ENCODE data around the gene BEND6. TPM values are rescaled to one million over a fixed set of nuclear protein-coding genes. Genes with fewer than 3 reads are reported as not detected.

Gene BEND6
- total RNA-seq, 2 donors from 2014 or later: 0.26 TPM; not detected in 1

DNA sequence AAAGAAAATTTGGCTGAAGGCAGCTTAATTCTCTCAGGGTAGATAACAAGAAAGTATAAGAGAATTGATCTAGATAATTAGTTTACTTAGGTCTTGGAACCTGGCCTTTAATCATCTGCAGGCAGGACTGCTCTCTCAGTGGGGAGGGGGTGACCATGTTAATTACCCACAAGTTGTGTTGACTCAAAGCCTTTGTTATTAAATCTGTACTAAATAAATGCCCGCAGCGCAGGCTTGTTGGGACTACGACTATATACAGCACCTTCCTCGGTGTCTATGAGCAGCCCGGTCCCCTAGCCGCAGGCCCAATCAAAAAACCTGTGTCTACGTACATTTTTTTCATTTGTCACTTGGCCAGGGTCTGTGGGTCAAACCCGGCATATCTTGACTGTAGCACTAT, 119.5 kb downstream of the BEND6 start:
- intact Hi-C loops (cut with DNase I): no loop called here
- no peak for TF ChIP-seq POLR2A (IDR thresholded peaks at IDR 0.05)
- TF ChIP-seq, protein P1, sequence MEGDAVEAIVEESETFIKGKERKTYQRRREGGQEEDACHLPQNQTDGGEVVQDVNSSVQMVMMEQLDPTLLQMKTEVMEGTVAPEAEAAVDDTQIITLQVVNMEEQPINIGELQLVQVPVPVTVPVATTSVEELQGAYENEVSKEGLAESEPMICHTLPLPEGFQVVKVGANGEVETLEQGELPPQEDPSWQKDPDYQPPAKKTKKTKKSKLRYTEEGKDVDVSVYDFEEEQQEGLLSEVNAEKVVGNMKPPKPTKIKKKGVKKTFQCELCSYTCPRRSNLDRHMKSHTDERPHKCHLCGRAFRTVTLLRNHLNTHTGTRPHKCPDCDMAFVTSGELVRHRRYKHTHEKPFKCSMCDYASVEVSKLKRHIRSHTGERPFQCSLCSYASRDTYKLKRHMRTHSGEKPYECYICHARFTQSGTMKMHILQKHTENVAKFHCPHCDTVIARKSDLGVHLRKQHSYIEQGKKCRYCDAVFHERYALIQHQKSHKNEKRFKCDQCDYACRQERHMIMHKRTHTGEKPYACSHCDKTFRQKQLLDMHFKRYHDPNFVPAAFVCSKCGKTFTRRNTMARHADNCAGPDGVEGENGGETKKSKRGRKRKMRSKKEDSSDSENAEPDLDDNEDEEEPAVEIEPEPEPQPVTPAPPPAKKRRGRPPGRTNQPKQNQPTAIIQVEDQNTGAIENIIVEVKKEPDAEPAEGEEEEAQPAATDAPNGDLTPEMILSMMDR (IDR thresholded peaks at IDR 0.05): no peak
- Histone ChIP-seq H3K27me3 (no peaks in the 10 kb centered on the region), H3K4me1 (no peaks in the 10 kb centered on the region), H3K36me3 (replicated peaks in 1 of 2; ENCODE audit: insufficient read depth in 1 of 2, low read depth in 2 of 2) (no peaks in the 10 kb centered on the region), H3K27ac (no peak overlapping the region), H3K9me3 (no peaks in the 10 kb centered on the region), H3K4me3 (no peak overlapping the region)
- WGBS, 2 donors: 92% methylated on average over 8 of the region's 8 CpGs
- DNase-seq: no peak
- ATAC-seq: no peak

DNA sequence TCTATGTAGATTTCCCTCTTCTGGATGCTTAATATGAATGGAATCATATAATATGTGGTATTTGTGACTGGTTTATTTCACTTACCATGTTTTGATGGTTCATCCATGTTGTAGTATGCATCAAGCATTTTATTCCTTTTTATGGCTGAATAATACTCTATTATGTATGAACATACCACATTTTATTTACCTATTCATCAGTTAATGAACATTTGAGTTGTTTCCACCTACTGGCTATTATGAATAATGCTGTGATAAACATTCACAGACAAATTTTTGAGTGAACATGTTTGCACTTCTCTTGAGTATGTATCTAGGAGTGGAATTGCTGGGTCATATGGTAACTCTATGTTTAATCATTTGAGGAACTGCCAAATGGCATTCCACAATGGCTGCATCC, 120.2 kb downstream of the BEND6 start:
- Histone ChIP-seq H3K27me3 (no peaks in the 10 kb centered on the region), H3K9me3 (no peaks in the 10 kb centered on the region), H3K4me1 (no peaks in the 10 kb centered on the region), H3K27ac (no peak overlapping the region), H3K4me3 (no peak overlapping the region), H3K36me3 (replicated peaks in 1 of 2; ENCODE audit: insufficient read depth in 1 of 2, low read depth in 2 of 2) (no peaks in the 10 kb centered on the region)
- TF ChIP-seq POLR2A (IDR thresholded peaks at IDR 0.05): no peak
- TF ChIP-seq, protein P1 (IDR thresholded peaks at IDR 0.05): no peak
- ATAC-seq (no peak), DNase-seq (no peak)
- intact Hi-C loops (cut with DNase I): no loop called here

Small RNA genes lying within 50 kb of the gene (small RNA-seq; reads per million reads assigned to genes)
- gene FTH1P15 (not detected), gene RNU6-626P (not detected)

Other genes starting within 250 kb of the BEND6 start
- gene KIAA1586, start 91.6 kb downstream of the BEND6 start, total RNA-seq: 1 to 10 TPM; 1.3 to 6.0 TPM
- gene ZNF451, start 135.1 kb downstream of the BEND6 start, total RNA-seq: 10 to 100 TPM; 30.3 to 35.0 TPM
- gene BAG2, start 217.2 kb downstream of the BEND6 start, total RNA-seq: 1 to 10 TPM; 2.3 to 3.0 TPM

All from body of pancreas (tissue), 4 donors.